Brain microvascular endothelial cell (primary cell): ENCODE results near the gene MARCHF11.

ENCODE experiments used
- DNase-seq: peaks from one replicate; pipeline ENCODE4 v3.0.0-alpha.2; 2020
- H3K27ac ChIP-seq: fragments of 250-450 bp; sonication (Bioruptor Pico); 2 replicates; pipeline ENCODE4 v1.5.1; 2020; ENCODE audit warnings: mild to moderate bottlenecking, moderate library complexity
- H3K27me3 ChIP-seq: fragments of 250-450 bp; sonication (Bioruptor Pico); replicated peaks from 2 replicates; pipeline ENCODE4 v1.5.1; 2020; ENCODE audit warnings: mild to moderate bottlenecking
- H3K36me3 ChIP-seq: fragments of 250-450 bp; sonication (Bioruptor Pico); replicated peaks from 2 replicates; pipeline ENCODE4 v1.5.1; 2020; ENCODE audit warnings: mild to moderate bottlenecking
- H3K4me3 ChIP-seq: 2 replicates; pipeline ENCODE4 v1.5.1; 2011; ENCODE audit warnings: low read depth, mild to moderate bottlenecking, control low read depth, low read length, moderate library complexity
- CTCF ChIP-seq: IDR thresholded peaks from 2 replicates; pipeline ENCODE4 v1.5.1; 2011; ENCODE audit warnings: low read depth, mild to moderate bottlenecking, moderate library complexity, low read length, control low read depth, inconsistent platforms; ENCODE audit errors: missing control alignments
- in situ Hi-C: cut with HindIII; loops from 2 replicates; pipeline ENCODE4 v1.10.0; 2017; ENCODE audit warnings: low sequenced_read_pairs, low pct_ligation_motif_present

The MARCHF11 gene

GRCh38 chr5:16131878-16132277, 47.7 kb downstream of the MARCHF11 start:
- no peak for DNase-seq
- Histone ChIP-seq H3K27ac (no peak overlapping the region), H3K4me3 (no peak overlapping the region), H3K27me3 (no peaks in the 10 kb centered on the region), H3K36me3 (no peaks in the 10 kb centered on the region)
- no peak for TF ChIP-seq CTCF
- in situ Hi-C loops, result no loop called here

- Histone ChIP-seq H3K36me3 (no peaks in the 10 kb centered on the region), H3K4me3 (no peak overlapping the region), H3K27me3 (no peaks in the 10 kb centered on the region), H3K27ac (no peak overlapping the region)
- no peak for DNase-seq
- in situ Hi-C loops, result no loop called here
- TF ChIP-seq CTCF, result no peak
These were observed 50.6 kb downstream of the MARCHF11 start for GRCh38 chr5:16128944-16129343.

GRCh38 chr5:16127865-16128544, 51.6 kb downstream of the MARCHF11 start:
- no peak overlapping the region for H3K27ac ChIP-seq
- no peak overlapping the region for H3K4me3 ChIP-seq
- no peak for DNase-seq
- in situ Hi-C loops, result no loop called here
- no peaks in the 10 kb centered on the region for H3K27me3 ChIP-seq
- TF ChIP-seq CTCF, result no peak
- H3K36me3 ChIP-seq, result no peaks in the 10 kb centered on the region

- in situ Hi-C loops, result no loop called here
- H3K36me3 ChIP-seq, result no peaks in the 10 kb centered on the region
- H3K4me3 ChIP-seq, result no peak overlapping the region
- TF ChIP-seq CTCF, result no peak
- H3K27me3 ChIP-seq, result no peaks in the 10 kb centered on the region
- H3K27ac ChIP-seq, result no peak overlapping the region
- no peak for DNase-seq
These were observed 59.0 kb downstream of the MARCHF11 start for GRCh38 chr5:16120579-16120978.

- in situ Hi-C loops, result no loop called here
- no peak for TF ChIP-seq CTCF
- no peak for DNase-seq
These were observed 59.8 kb downstream of the MARCHF11 start for GRCh38 chr5:16119790-16120189.

GRCh38 chr5:16115140-16115539, 64.5 kb downstream of the MARCHF11 start:
- H3K4me3 ChIP-seq, result no peak overlapping the region
- no peak overlapping the region for H3K27ac ChIP-seq
- no peak for DNase-seq
- TF ChIP-seq CTCF, result no peak
- no peaks in the 10 kb centered on the region for H3K27me3 ChIP-seq
- no peaks in the 10 kb centered on the region for H3K36me3 ChIP-seq
- in situ Hi-C loops, result no loop called here

More at GRCh38 chr5:16119790-16120189, 59.8 kb downstream of the MARCHF11 start:
- H3K36me3 ChIP-seq, result no peaks in the 10 kb centered on the region
- no peaks in the 10 kb centered on the region for H3K27me3 ChIP-seq
- H3K27ac ChIP-seq, result no peak overlapping the region
- H3K4me3 ChIP-seq, result no peak overlapping the region
